GM21360 (cell line): ENCODE measurements around the gene SGF29.
"Not testable (repeated sequence)": the region's sequence is repeated elsewhere in the genome, so short reads cannot be mapped to it uniquely, and the experiment has no call there.

Experiments
- ATAC-seq: cut with Tn5 transposase; IDR thresholded peaks from one replicate; pipeline ENCODE4 v1.9.1; 2021; ENCODE audit warnings: mild to moderate bottlenecking, moderate library complexity; ENCODE audit not compliant: unreplicated experiment

The SGF29 gene

DNA sequence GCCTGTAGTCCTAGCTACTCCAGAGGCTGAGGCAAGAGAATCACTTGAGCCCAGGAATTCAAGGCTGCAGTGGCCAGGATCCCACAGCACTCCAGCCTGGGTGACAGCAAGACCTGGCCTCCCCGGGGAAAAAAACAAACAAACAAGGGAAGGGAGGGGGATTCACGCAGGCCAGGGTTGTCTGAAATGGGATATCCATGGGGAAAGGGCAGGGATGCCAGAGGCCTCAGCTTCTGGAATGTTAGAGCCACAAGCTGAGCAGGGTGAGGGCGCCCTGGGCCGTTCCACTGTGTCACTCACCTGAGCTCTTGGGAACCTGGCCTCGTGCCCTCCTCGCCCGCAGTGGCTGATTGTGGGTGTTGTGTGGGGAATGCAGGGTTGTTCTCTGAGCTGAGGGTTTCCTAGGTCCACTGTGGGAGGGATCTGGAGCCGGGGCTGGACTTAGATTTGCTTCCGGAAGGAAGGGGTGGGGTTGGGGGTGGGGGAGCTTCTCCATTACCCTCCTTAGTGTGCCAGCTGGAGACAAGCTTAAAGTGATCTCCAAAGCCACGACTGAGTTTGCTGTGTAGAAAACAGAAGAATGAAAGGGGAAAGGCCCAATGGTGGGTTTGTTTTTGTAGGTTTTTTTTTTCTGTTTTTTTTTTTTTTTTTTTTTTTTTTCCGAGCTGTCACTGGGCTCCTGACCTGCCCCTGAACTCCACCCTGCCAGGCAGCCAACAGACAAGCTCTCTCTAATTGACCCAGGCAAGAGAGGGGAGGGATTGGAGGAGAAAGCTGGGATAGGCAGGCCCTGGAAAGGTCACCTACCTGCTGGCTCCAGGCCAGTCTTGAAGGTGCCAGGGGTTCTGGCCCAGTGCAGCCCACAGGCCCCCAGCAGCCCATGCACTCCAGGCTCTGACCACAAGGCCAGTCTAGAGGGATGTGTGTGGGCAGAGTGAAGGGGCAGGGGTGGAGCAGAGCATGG lies 56.2 kb downstream of the SGF29 start, which contains the start of gene SULT1A1:
Gene SULT1A1 (minus strand): TSS at position 414 of the 964 bp plus-strand sequence. CDS start 1,189 bp downstream, outside the sequence.
- no peak for ATAC-seq

GRCh38 chr16:28610595-28611191 lies 57.0 kb downstream of the SGF29 start:
- ATAC-seq: no peak

- not testable (repeated sequence) for ATAC-seq
These were observed 58.9 kb downstream of the SGF29 start for GRCh38 chr16:28612359-28613280.

GRCh38 chr16:28613912-28614311 lies 60.2 kb downstream of the SGF29 start:
- not testable (repeated sequence) for ATAC-seq

DNA sequence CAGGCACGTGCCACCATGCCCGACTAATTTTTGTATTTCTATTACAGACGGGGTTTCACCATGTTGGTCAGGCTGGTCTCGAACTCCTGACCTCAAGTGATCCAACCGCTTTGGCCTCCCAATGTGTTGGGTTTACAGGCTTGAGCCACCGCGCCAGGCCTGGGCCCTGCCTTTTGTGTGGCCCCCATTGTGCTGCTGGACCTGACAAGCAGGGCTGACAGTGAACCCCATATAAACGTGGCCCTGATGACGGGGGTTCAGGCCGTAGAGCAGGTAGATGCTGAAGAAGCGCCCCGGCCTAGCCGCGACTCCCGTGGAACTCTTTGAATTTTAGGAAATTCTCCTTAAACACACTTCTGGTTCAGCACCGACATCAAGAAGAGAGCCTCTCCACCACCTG lies 60.8 kb downstream of the SGF29 start:
- ATAC-seq: not testable (repeated sequence)

DNA sequence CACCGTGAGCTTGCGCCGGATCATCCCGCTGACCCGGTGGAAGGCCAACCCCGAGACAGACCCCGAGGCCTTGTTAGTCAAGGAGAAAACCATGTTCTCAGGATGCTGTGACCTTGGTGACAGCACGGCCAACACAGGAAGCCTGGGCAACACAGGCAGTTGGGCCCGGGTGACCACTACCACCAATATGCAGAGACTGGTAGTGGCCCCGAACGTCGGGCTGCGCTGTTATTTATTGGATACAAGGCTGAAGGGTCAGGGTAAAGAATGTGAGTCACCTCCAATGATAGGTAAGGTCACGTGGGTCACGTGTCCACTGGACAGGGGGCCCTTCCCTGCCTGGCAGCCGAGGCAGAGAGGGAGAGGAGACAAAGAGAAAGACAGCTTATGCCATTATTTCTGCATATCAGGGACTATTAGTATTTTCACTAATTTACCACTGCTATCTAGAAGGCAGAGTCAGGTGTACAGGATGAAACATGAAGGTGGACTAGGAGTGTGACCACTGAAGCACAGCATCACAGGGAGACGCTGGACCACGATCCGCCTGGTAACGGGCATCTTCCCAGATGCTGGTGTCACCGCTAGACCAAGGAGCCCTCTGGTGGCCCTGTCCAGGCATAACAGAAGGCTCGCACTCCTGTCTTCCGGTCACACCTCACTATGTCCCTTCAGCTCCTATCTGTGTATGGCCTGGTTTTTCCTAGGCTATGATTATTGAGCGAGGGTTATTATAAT lies 61.9 kb downstream of the SGF29 start:
- not testable (repeated sequence) for ATAC-seq

DNA sequence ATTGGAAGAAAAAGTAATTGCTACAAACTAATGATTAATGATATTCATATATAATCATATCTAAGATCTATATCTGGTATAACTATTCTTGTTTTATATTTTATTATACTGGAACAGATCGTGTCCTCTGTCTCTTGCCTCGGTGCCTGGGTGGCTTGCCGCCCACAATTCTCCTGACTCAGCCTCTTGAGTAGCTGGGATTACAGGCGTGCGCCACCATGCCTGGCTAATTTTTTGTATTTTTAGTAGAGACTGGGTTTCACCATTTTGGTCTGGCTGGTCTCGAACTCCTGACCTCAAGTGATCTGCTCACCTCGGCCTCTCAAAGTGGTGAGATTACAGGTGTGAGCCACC lies 62.5 kb downstream of the SGF29 start:
- not testable (repeated sequence) for ATAC-seq

GRCh38 chr16:28616636-28617035 lies 62.9 kb downstream of the SGF29 start:
- no peak for ATAC-seq

DNA sequence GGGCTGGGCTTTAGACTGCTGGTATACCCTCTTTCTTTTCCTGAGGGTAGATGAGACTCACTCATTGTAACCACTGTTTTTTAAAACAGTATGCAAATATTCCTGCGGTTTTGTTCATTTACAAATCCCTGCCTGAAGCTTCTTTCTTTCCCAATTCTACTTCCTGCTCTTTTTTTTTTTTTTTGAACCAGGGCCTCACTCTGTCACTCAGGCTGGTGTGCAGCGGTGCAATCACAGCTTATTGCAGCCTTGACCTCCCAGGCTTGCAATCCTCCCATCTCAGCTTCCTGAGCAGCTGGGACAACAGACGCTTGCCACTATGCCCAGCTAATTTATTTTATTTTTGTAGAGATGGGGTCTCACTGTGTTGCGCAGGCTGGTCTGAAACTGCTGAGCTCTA lies 64.2 kb downstream of the SGF29 start:
- ATAC-seq: no peak

DNA sequence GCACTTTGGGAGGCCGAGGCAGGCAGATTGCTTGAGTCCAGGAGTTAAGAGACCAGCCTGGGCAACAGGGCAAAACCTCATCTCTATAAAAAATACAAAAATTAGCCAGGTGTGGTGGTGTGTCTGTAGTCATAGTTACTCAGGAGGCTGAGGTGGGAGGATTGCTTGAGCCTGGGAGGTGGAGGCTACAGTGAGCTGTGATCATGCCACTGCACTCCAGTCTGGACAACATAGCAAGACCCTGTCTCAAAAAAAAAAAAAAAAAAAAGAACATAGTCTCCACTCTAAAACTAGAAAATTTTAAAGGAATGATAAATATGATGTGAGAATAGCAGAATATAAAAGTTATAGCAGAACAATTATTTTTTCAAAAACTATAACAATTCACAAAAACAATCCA lies 66.6 kb downstream of the SGF29 start:
- not testable (repeated sequence) for ATAC-seq

DNA sequence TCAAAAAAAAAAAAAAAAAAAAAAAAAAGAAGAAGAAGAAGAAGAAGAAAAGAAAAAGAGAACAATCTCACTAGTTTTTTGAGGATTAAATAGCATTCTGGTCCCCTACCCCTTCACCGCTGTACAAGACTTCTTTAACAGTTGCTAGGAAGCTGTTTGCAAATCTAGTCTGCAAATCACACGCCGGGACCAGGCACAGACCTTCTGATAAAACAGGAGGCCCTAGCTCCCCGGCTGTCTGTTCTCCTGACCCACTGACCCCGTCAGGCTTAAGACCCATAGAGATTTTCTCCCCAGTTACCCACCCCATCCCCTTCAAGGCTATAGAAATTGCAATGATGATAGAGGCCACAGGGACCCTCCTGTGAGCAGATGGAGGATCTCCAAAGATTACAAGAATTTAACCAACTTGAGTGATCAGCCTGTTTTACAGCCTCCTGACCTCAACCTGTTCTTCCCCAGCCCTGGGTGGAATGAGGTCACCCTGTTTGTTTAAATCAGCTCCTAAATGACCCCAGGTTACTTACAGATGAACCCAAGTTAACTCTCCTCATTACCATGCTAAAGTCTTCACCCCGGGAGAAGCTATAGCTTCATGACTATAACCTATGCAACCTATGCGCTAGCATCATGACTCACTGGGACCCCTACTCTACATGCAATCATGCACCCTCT lies 67.9 kb downstream of the SGF29 start:
- ATAC-seq: no peak

DNA sequence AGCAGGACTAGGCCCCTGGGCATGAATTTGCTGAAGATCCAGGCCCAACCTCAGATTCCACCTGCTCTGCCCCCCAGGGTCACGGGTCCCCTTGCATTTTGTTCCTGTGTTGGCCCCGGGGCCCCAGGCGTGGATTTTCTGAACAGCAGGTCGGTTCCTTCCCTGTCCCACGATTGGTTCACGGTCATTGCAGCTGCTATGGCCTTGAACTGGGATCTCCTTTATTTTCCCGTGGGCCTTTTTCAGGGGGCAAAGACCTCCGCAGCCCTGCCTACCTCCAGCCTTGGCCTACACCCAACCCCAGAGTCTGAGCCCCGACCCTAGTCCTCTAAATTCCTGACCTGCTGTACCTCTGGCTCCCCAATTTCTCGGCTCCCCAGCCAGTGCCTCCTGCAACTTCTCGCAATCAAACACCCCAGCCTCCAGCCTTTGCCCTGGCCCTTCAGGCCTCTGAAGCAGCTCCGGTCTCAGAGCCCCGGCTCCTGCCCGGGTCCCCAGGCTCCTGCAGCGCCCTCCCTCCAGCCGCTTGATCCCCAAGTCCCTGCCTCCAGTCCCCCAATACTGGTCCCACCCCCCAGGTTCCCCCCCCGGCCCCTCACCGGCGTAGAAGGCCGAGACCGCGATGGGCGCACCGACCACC lies 68.9 kb downstream of the SGF29 start:
- ATAC-seq: not testable (repeated sequence)

- ATAC-seq: no peak
These were observed 69.5 kb downstream of the SGF29 start for GRCh38 chr16:28623172-28623711.

GRCh38 chr16:28630905-28631304 lies 77.2 kb downstream of the SGF29 start:
- not testable (repeated sequence) for ATAC-seq

GRCh38 chr16:28636093-28636823 lies 82.5 kb downstream of the SGF29 start:
- ATAC-seq: not testable (repeated sequence)

- ATAC-seq: not testable (repeated sequence)
These were observed 84.0 kb downstream of the SGF29 start, which contains the start of gene NPIPB8 for GRCh38 chr16:28637765-28638164. TSS of gene NPIPB8 (plus strand) at chr16:28638065. CDS start at chr16:28638361, 296 bp downstream.

GRCh38 chr16:28638359-28638758 lies 84.6 kb downstream of the SGF29 start:
- not testable (repeated sequence) for ATAC-seq

DNA sequence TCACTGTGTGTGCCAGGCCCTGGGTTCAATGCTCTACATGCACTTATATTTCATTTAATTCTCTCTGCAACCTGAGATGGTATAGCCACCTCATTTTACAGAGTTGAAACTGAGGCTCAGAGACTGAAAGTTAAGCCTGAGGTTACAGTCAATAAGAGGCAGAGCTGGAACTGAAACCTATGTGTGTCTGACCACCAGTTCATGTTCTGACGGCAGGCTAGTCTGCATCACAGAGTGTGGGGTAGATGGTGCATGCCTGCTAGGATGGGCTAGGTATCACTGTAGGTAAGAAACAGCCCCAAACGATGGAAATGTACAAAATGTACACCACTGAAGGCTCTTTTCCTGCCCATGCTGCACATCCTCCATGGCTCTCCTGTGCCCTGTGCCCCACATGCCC lies 86.2 kb downstream of the SGF29 start:
- ATAC-seq: not testable (repeated sequence)
